Stomach (tissue), 9 donors: ENCODE data around the gene NEURL2. TPM values are rescaled to one million over a fixed set of nuclear protein-coding genes. Genes with fewer than 3 reads are reported as not detected.
A peak's percentile ranks its signal among the peaks of the same experiment; 100 is the strongest.

Source experiments
- DNase-seq, 2 donors: peaks; one replicate each; pipeline versions ENCODE4 v3.0.0 to v3.0.0-alpha.2; 2013 to 2019
- H3K27ac ChIP-seq, 5 donors: fragments of 200-600 bp in 4 of 5; sonication (generic) in 4 of 5; one replicate each; pipeline ENCODE4 v1.5.1; 2013 to 2019; ENCODE audit warnings: mild to moderate bottlenecking in 1 of 5, moderate library complexity in 1 of 5
- H3K27me3 ChIP-seq, 3 donors: fragments of 200-600 bp; sonication (generic); one replicate each; pipeline ENCODE4 v1.5.1; 2017 to 2019; ENCODE audit warnings: mixed run types in 1 of 3
- H3K36me3 ChIP-seq, 4 donors: fragments of 200-600 bp; sonication (generic); 1 replicate in 3 of 4; 2 replicates in 1 of 4; pipeline ENCODE4 v1.5.1; 2016 to 2019
- H3K4me1 ChIP-seq, 4 donors: fragments of 200-600 bp; sonication (generic); one replicate each; pipeline ENCODE4 v1.5.1; 2016 to 2019
- H3K4me3 ChIP-seq, 4 donors: fragments of 200-600 bp; sonication (generic) in 3 of 4; one replicate each; pipeline ENCODE4 v1.5.1; 2016 to 2019; ENCODE audit warnings: mild to moderate bottlenecking in 1 of 4
- H3K9me3 ChIP-seq, 4 donors: fragments of 200-600 bp; sonication (generic); one replicate each; pipeline ENCODE4 v1.5.1; 2016 to 2019
- EP300 ChIP-seq: sonication (generic); formaldehyde crosslinking; IDR thresholded peaks from one replicate; pipeline ENCODE4 v1.6.1; 2017; ENCODE audit warnings: antibody characterized with exemption
- POLR2A ChIP-seq, 4 donors: fragments of 450-650 bp; IDR thresholded peaks; one replicate each; pipeline ENCODE4 v1.6.1; 2016; ENCODE audit warnings: antibody characterized with exemption in 4 of 4, control low read depth in 2 of 4, mild to moderate bottlenecking in 1 of 4, moderate library complexity in 1 of 4
- POLR2AphosphoS5 ChIP-seq, 3 donors: sonication (generic); formaldehyde crosslinking; IDR thresholded peaks; one replicate each; pipeline ENCODE4 v1.6.1; 2016; ENCODE audit warnings: antibody characterized with exemption in 3 of 3
- WGBS, 5 donors: extraction: QIAGEN DNeasy Blood & Tissue Kit in 3 of 5; methylation state at CpG; one replicate each; pipeline versions ENCODE4 v1.1.5 to v1.1.7; 2013 to 2018; 5-methylcytosine and 5-hydroxymethylcytosine counted together
- intact Hi-C: fragments of 100-400 bp; cut with DNase I; formaldehyde crosslinking; loops from one replicate; pipeline ENCODE4 v1.15.1; 2023; ENCODE audit warnings: low total_unique reads
- polyA plus RNA-seq, 3 donors: library from polyadenylated mRNA; stranded (reverse); fragments of 200-250 nt; gene quantifications; one replicate each; pipeline ENCODE4 v1.2.3, GENCODE V29; 2013
- total RNA-seq, 5 donors: library from RNA; depleted of rRNA; stranded (reverse); fragments of >200 nt; gene quantifications; one replicate each; pipeline versions ENCODE4 v1.1.0 to v1.2.3, GENCODE V29; 2014 to 2016
- TF ChIP-seq, protein P1 (sequence below), 7 experiments: fragments of 450-650 bp in 4 of 7; fragments of 200-600 bp in 3 of 7; sonication (generic) in 3 of 7; IDR thresholded peaks; one replicate each; pipeline ENCODE4 v1.5.1; 2016 to 2019; ENCODE audit warnings: antibody characterized with exemption in 7 of 7, control low read depth in 2 of 7, mild to moderate bottlenecking in 1 of 7
- donor health status: healthy with polysubstance abuse.
- donor health status: Bipolar disorder and iron deficiency.
- donor health status: healthy.

NEURL2 gene
- total and polyA plus RNA-seq, 8 donors = 3.3 to 29.9 (median 3.9) TPM; not detected in 1

- no peak for DNase-seq
- 85 to 93% (median 91%) methylated on average over 10 to 13 of the region's 13 CpGs for WGBS, 5 donors
- no peak overlapping the region for H3K27ac ChIP-seq
- peaks cover 11 to 34% (median 18%) of the 10 kb centered on the region in 4 donors for H3K4me1 ChIP-seq
- H3K4me3 ChIP-seq = no peak overlapping the region
- H3K36me3 ChIP-seq = peaks cover 57 to 69% (median 68%) of the 10 kb centered on the region in 4 donors
- TF ChIP-seq, protein P1, sequence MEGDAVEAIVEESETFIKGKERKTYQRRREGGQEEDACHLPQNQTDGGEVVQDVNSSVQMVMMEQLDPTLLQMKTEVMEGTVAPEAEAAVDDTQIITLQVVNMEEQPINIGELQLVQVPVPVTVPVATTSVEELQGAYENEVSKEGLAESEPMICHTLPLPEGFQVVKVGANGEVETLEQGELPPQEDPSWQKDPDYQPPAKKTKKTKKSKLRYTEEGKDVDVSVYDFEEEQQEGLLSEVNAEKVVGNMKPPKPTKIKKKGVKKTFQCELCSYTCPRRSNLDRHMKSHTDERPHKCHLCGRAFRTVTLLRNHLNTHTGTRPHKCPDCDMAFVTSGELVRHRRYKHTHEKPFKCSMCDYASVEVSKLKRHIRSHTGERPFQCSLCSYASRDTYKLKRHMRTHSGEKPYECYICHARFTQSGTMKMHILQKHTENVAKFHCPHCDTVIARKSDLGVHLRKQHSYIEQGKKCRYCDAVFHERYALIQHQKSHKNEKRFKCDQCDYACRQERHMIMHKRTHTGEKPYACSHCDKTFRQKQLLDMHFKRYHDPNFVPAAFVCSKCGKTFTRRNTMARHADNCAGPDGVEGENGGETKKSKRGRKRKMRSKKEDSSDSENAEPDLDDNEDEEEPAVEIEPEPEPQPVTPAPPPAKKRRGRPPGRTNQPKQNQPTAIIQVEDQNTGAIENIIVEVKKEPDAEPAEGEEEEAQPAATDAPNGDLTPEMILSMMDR (IDR thresholded peaks at IDR 0.05) = no peak
- TF ChIP-seq EP300 = no peak
- TF ChIP-seq POLR2AphosphoS5 (IDR thresholded peaks at IDR 0.05) = no peak
- TF ChIP-seq POLR2A (IDR thresholded peaks at IDR 0.05) = no peak
- no peaks in the 10 kb centered on the region for H3K9me3 ChIP-seq
- intact Hi-C loops = no loop called here
- no peaks in the 10 kb centered on the region for H3K27me3 ChIP-seq
These were observed 47.9 kb upstream of the NEURL2 start for GRCh38 chr20:45938727-45939438.

DNA sequence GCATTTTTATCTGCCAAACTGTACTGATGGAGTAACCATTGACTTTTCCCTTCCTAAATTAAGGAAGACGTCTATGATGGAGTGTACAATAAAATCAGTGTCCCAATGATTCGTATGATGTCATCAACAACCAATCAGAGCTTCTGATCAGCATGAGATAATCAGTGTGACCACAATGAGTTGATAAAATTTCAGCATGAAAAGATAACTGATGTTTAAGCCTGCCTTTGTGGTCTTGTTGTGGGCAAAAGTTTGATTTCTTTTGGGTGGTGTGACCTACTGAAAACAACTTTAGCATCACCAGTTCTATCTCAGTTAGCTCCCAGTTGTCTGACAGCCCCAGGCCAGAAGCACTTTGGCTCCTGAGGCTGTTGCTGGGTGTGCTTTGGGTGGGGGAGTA lies 46.8 kb upstream of the NEURL2 start:
- Histone ChIP-seq H3K36me3 (peaks cover 46 to 57% (median 57%) of the 10 kb centered on the region in 4 donors), H3K4me3 (no peak overlapping the region)
- WGBS, 5 donors = 56 to 71% (median 65%) methylated on average over 2 of the region's 2 CpGs

GRCh38 chr20:45935416-45936046 lies 44.5 kb upstream of the NEURL2 start:
- 5 to 11% (median 9%) methylated on average over 21 of the region's 21 CpGs for WGBS, 5 donors
- intact Hi-C loops = no loop called here
- peak in 1 of 3 donors; percentile 15 for TF ChIP-seq POLR2AphosphoS5 (IDR thresholded peaks at IDR 0.05)
- no peak for TF ChIP-seq EP300
- Histone ChIP-seq H3K9me3 (no peaks in the 10 kb centered on the region), H3K36me3 (peaks cover 28 to 35% (median 35%) of the 10 kb centered on the region in 4 donors), H3K4me3 (peak overlapping the region; percentile 73 to 100 (median 99)), H3K27ac (peak overlapping the region; percentile 78 to 100 (median 100)), H3K27me3 (no peaks in the 10 kb centered on the region), H3K4me1 (peaks cover 11 to 48% (median 31%) of the 10 kb centered on the region in 4 donors)
- DNase-seq = no peak

More for the DNA sequence above, 46.8 kb upstream of the NEURL2 start:
- no peaks in the 10 kb centered on the region for H3K27me3 ChIP-seq
- H3K4me1 ChIP-seq = peaks cover 11 to 46% (median 29%) of the 10 kb centered on the region in 4 donors
- no peak overlapping the region for H3K27ac ChIP-seq
- no peak for DNase-seq
- H3K9me3 ChIP-seq = no peaks in the 10 kb centered on the region
- no peak for TF ChIP-seq POLR2AphosphoS5 (IDR thresholded peaks at IDR 0.05)
- no peak for TF ChIP-seq EP300
- TF ChIP-seq POLR2A (IDR thresholded peaks at IDR 0.05) = no peak
- TF ChIP-seq, protein P1 (IDR thresholded peaks at IDR 0.05) = no peak
- intact Hi-C loops = no loop called here

DNA sequence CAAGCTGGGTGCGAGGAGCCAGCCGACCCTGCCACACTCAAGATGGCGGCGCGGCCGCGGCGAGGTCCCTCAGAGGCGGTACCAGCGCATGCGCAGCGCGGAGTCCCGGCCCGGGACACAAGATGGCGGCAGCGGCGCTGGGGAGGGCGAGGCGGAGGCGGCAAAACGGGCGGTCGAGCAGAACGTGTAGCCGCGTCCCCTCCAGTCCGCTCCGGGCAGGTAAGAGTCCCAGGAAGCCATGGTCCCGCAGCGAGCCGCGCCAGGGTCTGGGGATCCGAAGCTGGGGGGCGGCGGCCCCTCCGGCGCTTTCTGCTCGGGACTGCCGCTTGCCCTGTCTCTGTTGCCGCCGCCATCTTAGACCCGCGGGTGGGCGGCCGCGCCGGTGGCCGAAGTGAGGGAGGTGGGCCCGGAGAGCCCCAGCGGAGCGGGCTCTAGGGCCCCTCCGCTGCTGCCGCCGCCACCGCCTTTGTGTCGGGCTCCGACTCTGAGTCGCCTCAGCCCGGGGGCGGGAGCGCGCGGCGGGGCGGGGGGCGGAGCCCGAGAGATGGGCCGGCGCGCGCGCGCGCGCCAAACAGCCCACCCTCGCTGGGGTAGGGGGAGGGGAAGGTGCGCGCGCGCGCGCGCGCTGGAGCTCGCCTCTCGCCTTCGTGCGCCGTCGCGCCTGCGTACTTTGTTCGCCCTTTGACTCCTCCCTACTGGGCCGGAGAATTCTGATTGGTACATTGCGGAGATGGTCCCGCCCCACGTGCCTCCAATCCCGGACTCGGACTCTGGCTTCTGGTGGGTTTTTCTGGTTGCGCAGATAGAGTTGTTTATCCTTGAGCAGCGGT lies 43.8 kb upstream of the NEURL2 start, which contains the start of gene PCIF1:
PCIF1 (plus strand) TSS at position 98 of the 830 bp plus-strand sequence. CDS start 4,317 bp downstream, outside the sequence.
- Histone ChIP-seq H3K27ac (peak within 1 kb of the TSS; percentile 100), H3K4me1 (peaks cover 11 to 48% (median 31%) of the 10 kb centered on the region in 4 donors), H3K27me3 (no peaks in the 10 kb centered on the region), H3K4me3 (peak within 1 kb of the TSS; percentile 73 to 100 (median 99)), H3K9me3 (no peaks in the 10 kb centered on the region), H3K36me3 (peaks cover 21 to 28% (median 28%) of the 10 kb centered on the region in 4 donors)
- WGBS, 5 donors = 0% methylated on average over 10 to 99 of the region's 102 CpGs
- DNase-seq = peak; percentile 99
- intact Hi-C loops = no loop called here
- TF ChIP-seq, protein P1 (IDR thresholded peaks at IDR 0.05) = peak in 1 of 7 experiments; percentile 12
- TF ChIP-seq POLR2AphosphoS5 (IDR thresholded peaks at IDR 0.05) (peak; percentile 98 to 100 (median 99)), POLR2A (IDR thresholded peaks at IDR 0.05) (peak in 2 of 4 donors; percentile 67 to 83), EP300 (no peak)
